Measurements from ENCODE around the gene SRMS. TPM values are rescaled to one million over a fixed set of nuclear protein-coding genes. Genes with fewer than 3 reads are reported as not detected.

Gene SRMS
- total and polyA plus RNA-seq, 2 of the 13 experiments (the other 11 are each of a cell fraction or from before 2014, with no cell fraction given), result not detected

GRCh38 chr20:63536241-63536977 is 11.1 kb downstream of the SRMS start:
- FAIRE-seq (no peak), ATAC-seq (no peak), DNase-seq (ENCODE audit: low spot score) (no peak)
- Histone ChIP-seq H3K36me3 (replicated peaks in 1 of 2; ENCODE audit: control insufficient read depth in 1 of 2, insufficient read depth in 2 of 2, low read length in 2 of 2) (no peaks in the 10 kb centered on the region), H3K9ac (ENCODE audit: insufficient read depth, low read depth, low read length) (no peak overlapping the region), H3K79me2 (ENCODE audit: insufficient read depth, low read length) (no peaks in the 10 kb centered on the region), H3K4me3 (replicated peaks in 1 of 3; ENCODE audit: insufficient read depth in 1 of 3, low read depth in 2 of 3, low read length in 3 of 3) (no peak overlapping the region; a peak in 1 of 6 replicates), H3K27me3 (ENCODE audit: control insufficient read depth in 1 of 2, insufficient read depth in 2 of 2, low read length in 2 of 2) (peaks cover 49 to 67% of the 10 kb centered on the region in 2 experiments), H3K4me2 (ENCODE audit: low read depth, low read length) (peak overlapping the region; percentile 8; the same call in 1 of the 2 replicates), H3K27ac (ENCODE audit: extremely low read length, insufficient read depth, low read length) (no peak overlapping the region), H2AFZ (ENCODE audit: low read length) (no peak overlapping the region), H3K4me1 (ENCODE audit: insufficient read depth, low read length) (peaks cover 48% of the 10 kb centered on the region), H4K20me1 (ENCODE audit: insufficient read depth, low read length) (no peaks in the 10 kb centered on the region), H3K9me3 (ENCODE audit: low read length) (no peaks in the 10 kb centered on the region)
- ChIA-PET POLR2A (interaction anchor here (2.4 to 2.7 kb wide), 3 partner anchors 16 to 438 kb away, joined by 9 to 26 read pairs (median 12); partner anchors contain the start of genes HELZ2 and PPDPF), CTCF (ENCODE audit: low intra/inter-chr PET ratio, low total read pairs) (interaction anchor here (2.1 to 2.7 kb wide), 2 partner anchors 43 to 328 kb away, joined by 9 to 29 read pairs; partner anchors contain the start of gene TPD52L2)
- in situ Hi-C loops (cut with HindIII; ENCODE audit: extremely low pct_ligation_motif_present, low pct_unique_long_range_greater_than_20kb) (loop anchor here (5.0 kb wide), 1 partner anchor 41 kb away; no protein-coding TSS in a partner anchor), intact Hi-C loops (cut with micrococcal nuclease; ENCODE audit: unreplicated experiment) (loop anchor here (5.0 to 10.0 kb wide), 4 partner anchors 91 to 436 kb away; partner anchors contain the start of genes GMEB2, LIME1, RTEL1 and SLC2A4RG)
- BruUV-seq (replicated peaks), result no TSS peak
- WGBS (ENCODE audit: low lambda C conversion rate), result 60% methylated on average over 35 of the region's 35 CpGs
- TF ChIP-seq GABPB1 (CRISPR knock-in tag; IDR thresholded peaks at IDR 0.05) (peak; percentile 17; the same call in 1 of the 2 replicates), CHD2 (IDR thresholded peaks at IDR 0.05; ENCODE audit: low read depth, low read length) (no peak), MED8 (CRISPR knock-in tag; IDR thresholded peaks at IDR 0.05; ENCODE audit: insufficient replicate concordance) (peak; percentile 11), ZNF563 (CRISPR knock-in tag; IDR thresholded peaks at IDR 0.05) (0 out of 2 replicates have a peak, but pooled peaks have one; percentile 7), THAP11 (CRISPR knock-in tag; IDR thresholded peaks at IDR 0.05) (no peak), ZNF318 (CRISPR knock-in tag; IDR thresholded peaks at IDR 0.05) (no peak), CEBPB (IDR thresholded peaks at IDR 0.05; ENCODE audit: borderline replicate concordance, low read depth, low read length) (no peak), NR3C1 (CRISPR knock-in tag; IDR thresholded peaks at IDR 0.05) (no peak), SMAD3 (CRISPR knock-in tag; IDR thresholded peaks at IDR 0.05) (no peak), ZKSCAN8 (CRISPR knock-in tag; IDR thresholded peaks at IDR 0.05; ENCODE audit: borderline replicate concordance) (no peak), FOXP4 (CRISPR knock-in tag; IDR thresholded peaks at IDR 0.05) (no peak), TEAD3 (CRISPR knock-in tag; optimal IDR thresholded peaks at IDR 0.05; ENCODE audit: borderline replicate concordance) (no peak)
